Measurements from ENCODE around the gene EPHA4. TPM values are rescaled to one million over a fixed set of nuclear protein-coding genes. Genes with fewer than 3 reads are reported as not detected.

Gene EPHA4
- total RNA-seq, 1 experiment from 2014 or later = 3.4 TPM

DNA sequence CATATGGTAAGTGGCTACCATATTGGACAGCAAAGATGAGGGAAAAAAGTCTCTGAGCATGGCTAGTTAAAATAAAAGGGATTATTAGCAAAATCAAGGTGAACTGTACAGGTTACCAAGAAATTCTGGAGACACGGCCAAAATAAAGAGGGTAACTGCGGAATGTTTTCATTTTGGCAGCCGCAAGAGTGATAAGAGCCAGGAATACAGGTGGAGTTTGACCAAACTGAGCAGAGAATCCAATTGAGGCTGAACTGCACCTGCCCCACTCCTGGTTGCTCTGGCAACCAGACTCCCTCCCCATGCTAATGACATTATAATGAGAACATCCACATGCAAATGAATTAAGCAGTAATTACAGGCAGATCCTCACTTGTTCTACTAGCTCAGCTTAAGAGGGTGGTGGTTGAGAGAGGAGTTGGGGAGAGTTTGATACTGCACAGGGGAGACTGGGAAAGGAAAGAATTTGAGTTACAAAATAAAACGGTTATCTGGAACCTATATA is 18.8 kb upstream of the EPHA4 start:
- ChIA-PET POLR2A (no interaction called here), CTCF (no interaction called here)
- H3K4me3 ChIP-seq (ENCODE audit: low read depth in 2 of 2, low read length in 2 of 2) = no peak overlapping the region
- H3K9me3 ChIP-seq (ENCODE audit: control insufficient read depth, insufficient read depth, low read depth, low read length) = no peaks in the 10 kb centered on the region
- BruUV-seq (replicated peaks) = no TSS peak
- H3K4me1 ChIP-seq (ENCODE audit: control insufficient read depth, insufficient read depth, low read length) = no peaks in the 10 kb centered on the region
- intact Hi-C loops (cut with micrococcal nuclease; ENCODE audit: unreplicated experiment) (no loop called here), in situ Hi-C loops (cut with HindIII; ENCODE audit: low pct_unique_long_range_greater_than_20kb, low sequenced_read_pairs) (no loop called here)
- no peak overlapping the region for H3K27ac ChIP-seq (ENCODE audit: low read length)
- DNase-seq (ENCODE audit: low read depth, low spot score) (no peak), ATAC-seq (no peak)
- no peaks in the 10 kb centered on the region for H3K36me3 ChIP-seq (ENCODE audit: control insufficient read depth, insufficient read depth, low read length)
- TF ChIP-seq TCF7L2 (IDR thresholded peaks at IDR 0.05; ENCODE audit: low read depth, low read length) (no peak), SIN3A (IDR thresholded peaks at IDR 0.05; ENCODE audit: borderline replicate concordance, insufficient read depth, low read depth, low read length) (no peak), REST (IDR thresholded peaks at IDR 0.05; ENCODE audit: insufficient read depth in 1 of 2, low read depth in 2 of 2, low read length in 1 of 2) (no peak), POLR2AphosphoS5 (IDR thresholded peaks at IDR 0.05; ENCODE audit: low read depth, low read length) (no peak), CTCF (IDR thresholded peaks at IDR 0.05) (no peak)
- no peaks in the 10 kb centered on the region for H3K27me3 ChIP-seq (ENCODE audit: control insufficient read depth, insufficient read depth, low read length)

DNA sequence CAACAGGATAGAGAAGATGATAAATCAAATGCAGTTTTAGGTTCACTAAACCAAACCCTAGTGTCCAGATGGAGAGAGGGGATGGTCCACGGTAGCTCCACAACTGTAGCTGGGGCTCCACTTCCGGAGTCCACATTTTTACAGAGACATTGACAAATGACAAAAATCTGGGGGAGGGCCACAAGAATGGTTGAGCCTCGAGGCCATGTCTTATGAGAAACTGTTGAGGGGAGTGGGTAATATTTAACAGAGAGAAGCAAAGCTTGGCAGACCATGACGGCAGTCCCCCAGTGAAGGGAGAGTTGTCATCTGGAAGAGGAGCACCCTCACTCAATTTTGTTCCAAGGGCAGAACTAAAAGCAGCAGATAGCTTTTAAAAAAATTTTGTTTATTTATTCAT is 17.6 kb upstream of the EPHA4 start:
- intact Hi-C loops (cut with micrococcal nuclease; ENCODE audit: unreplicated experiment) = no loop called here

More for the DNA sequence above, 17.6 kb upstream of the EPHA4 start:
- Histone ChIP-seq H3K36me3 (ENCODE audit: control insufficient read depth, insufficient read depth, low read length) (no peaks in the 10 kb centered on the region), H3K4me1 (ENCODE audit: control insufficient read depth, insufficient read depth, low read length) (no peaks in the 10 kb centered on the region), H3K4me3 (ENCODE audit: low read depth in 2 of 2, low read length in 2 of 2) (no peak overlapping the region), H3K27me3 (ENCODE audit: control insufficient read depth, insufficient read depth, low read length) (no peaks in the 10 kb centered on the region), H3K27ac (ENCODE audit: low read length) (no peak overlapping the region), H3K9me3 (ENCODE audit: control insufficient read depth, insufficient read depth, low read depth, low read length) (no peaks in the 10 kb centered on the region)
- no peak for TF ChIP-seq SIN3A (IDR thresholded peaks at IDR 0.05; ENCODE audit: borderline replicate concordance, insufficient read depth, low read depth, low read length)
- TF ChIP-seq CTCF (IDR thresholded peaks at IDR 0.05) = no peak
- TF ChIP-seq TCF7L2 (IDR thresholded peaks at IDR 0.05; ENCODE audit: low read depth, low read length) = no peak
- no peak for TF ChIP-seq POLR2AphosphoS5 (IDR thresholded peaks at IDR 0.05; ENCODE audit: low read depth, low read length)
- no peak for TF ChIP-seq REST (IDR thresholded peaks at IDR 0.05; ENCODE audit: insufficient read depth in 1 of 2, low read depth in 2 of 2, low read length in 1 of 2)
- BruUV-seq (replicated peaks) = no TSS peak
- ATAC-seq = no peak
- CTCF ChIA-PET = no interaction called here
- POLR2A ChIA-PET = no interaction called here
- no peak for DNase-seq (ENCODE audit: low read depth, low spot score)
- in situ Hi-C loops (cut with HindIII; ENCODE audit: low pct_unique_long_range_greater_than_20kb, low sequenced_read_pairs) = no loop called here

Data from Panc1 (cell line).